Neutrophil (primary cell): Measurements from ENCODE around the gene EHD1.
A peak's percentile ranks its signal among the peaks of the same experiment; 100 is the strongest.

ENCODE experiments used
- H3K27ac ChIP-seq: fragments of 200-600 bp; sonication (generic); 2 replicates; pipeline ENCODE4 v1.5.1; 2016; ENCODE audit warnings: mild to moderate bottlenecking, moderate library complexity
- H3K27me3 ChIP-seq: fragments of 200-600 bp; sonication (generic); 2 replicates; pipeline ENCODE4 v1.6.0; 2016; ENCODE audit warnings: mild to moderate bottlenecking
- H3K36me3 ChIP-seq: fragments of 200-600 bp; sonication (generic); 2 replicates; pipeline ENCODE4 v1.5.1; 2017
- H3K4me1 ChIP-seq, 2 experiments: fragments of 200-600 bp in 1 of 2; sonication (generic) in 1 of 2; 1 replicate in 1 of 2; 2 replicates in 1 of 2; pipeline versions ENCODE4 v1.5.1 to v1.6.1; 2013 to 2016; ENCODE audit warnings: low read depth in 1 of 2, low read length in 1 of 2, mild to moderate bottlenecking in 1 of 2, moderate library complexity in 1 of 2; ENCODE audit not compliant: control insufficient read depth in 1 of 2, insufficient read depth in 1 of 2
- H3K4me3 ChIP-seq, 2 experiments: fragments of 200-600 bp in 1 of 2; sonication (generic) in 1 of 2; 1 replicate in 1 of 2; 2 replicates in 1 of 2; pipeline ENCODE4 v1.5.1; 2013 to 2016; ENCODE audit warnings: low read depth in 1 of 2, low read length in 1 of 2, mild to moderate bottlenecking in 1 of 2, moderate library complexity in 1 of 2
- H3K9me3 ChIP-seq: fragments of 200-600 bp; sonication (generic); 2 replicates; pipeline ENCODE4 v1.5.1; 2016
- CTCF ChIP-seq: fragments of 200-600 bp; sonication (generic); IDR thresholded peaks from 2 replicates; pipeline ENCODE4 v1.5.1; 2016; ENCODE audit warnings: antibody characterized with exemption

EHD1 gene

GRCh38 chr11:64894812-64895452, 16.5 kb upstream of the EHD1 start:
- no peaks in the 10 kb centered on the region for H3K27me3 ChIP-seq
- H3K27ac ChIP-seq, result no peak overlapping the region
- no peak for TF ChIP-seq CTCF
- H3K4me1 ChIP-seq, result peaks cover 23 to 24% of the 10 kb centered on the region in 2 experiments
- H3K9me3 ChIP-seq, result no peaks in the 10 kb centered on the region
- no peak overlapping the region for H3K4me3 ChIP-seq
- H3K36me3 ChIP-seq, result peaks cover 64% of the 10 kb centered on the region

- no peak overlapping the region for H3K4me3 ChIP-seq
Measured at GRCh38 chr11:64894070-64894811, 15.8 kb upstream of the EHD1 start.

GRCh38 chr11:64893194-64894069, 15.0 kb upstream of the EHD1 start:
- H3K4me3 ChIP-seq, result no peak overlapping the region
- no peaks in the 10 kb centered on the region for H3K27me3 ChIP-seq
- peaks cover 49% of the 10 kb centered on the region for H3K36me3 ChIP-seq
- H3K9me3 ChIP-seq, result no peaks in the 10 kb centered on the region
- H3K27ac ChIP-seq, result peak overlapping the region; percentile 38
- H3K4me1 ChIP-seq, result peaks cover 32 to 35% of the 10 kb centered on the region in 2 experiments
- no peak for TF ChIP-seq CTCF

More at GRCh38 chr11:64894070-64894811, 15.8 kb upstream of the EHD1 start:
- Histone ChIP-seq H3K36me3 (peaks cover 57% of the 10 kb centered on the region), H3K9me3 (no peaks in the 10 kb centered on the region), H3K4me1 (peaks cover 24 to 27% of the 10 kb centered on the region in 2 experiments), H3K27me3 (no peaks in the 10 kb centered on the region), H3K27ac (peak overlapping the region; percentile 38)
- TF ChIP-seq CTCF, result peak; percentile 86

- H3K4me3 ChIP-seq, result no peak overlapping the region
- peaks cover 43% of the 10 kb centered on the region for H3K36me3 ChIP-seq
- H3K9me3 ChIP-seq, result no peaks in the 10 kb centered on the region
- H3K27me3 ChIP-seq, result no peaks in the 10 kb centered on the region
- H3K27ac ChIP-seq, result peak overlapping the region; percentile 15
- no peak for TF ChIP-seq CTCF
- peaks cover 38 to 41% of the 10 kb centered on the region in 2 experiments for H3K4me1 ChIP-seq
Measured at GRCh38 chr11:64892838-64893193, 14.4 kb upstream of the EHD1 start.

GRCh38 chr11:64892411-64892831, 14.0 kb upstream of the EHD1 start:
- TF ChIP-seq CTCF, result no peak
- Histone ChIP-seq H3K36me3 (peaks cover 39% of the 10 kb centered on the region), H3K27me3 (no peaks in the 10 kb centered on the region), H3K27ac (peak overlapping the region; percentile 15), H3K9me3 (no peaks in the 10 kb centered on the region), H3K4me3 (no peak overlapping the region), H3K4me1 (peaks cover 42 to 45% of the 10 kb centered on the region in 2 experiments)
